PC-9 (cell line): Measurements from ENCODE around the gene TIMP3. TPM values are rescaled to one million over a fixed set of nuclear protein-coding genes. Genes with fewer than 3 reads are reported as not detected.

ENCODE experiments used
- BruUV-seq: library from RNA; stranded (reverse); fragments of 400-500 nt; replicated peaks from 2 replicates; lab custom pipeline; 2021; lab: Mats Ljungman, UMichigan
- CTCF ChIA-PET: fragments of 300-600 bp; sonication (Branson Sonifier 250); formaldehyde crosslinking; loops from one replicate; lab custom pipeline; 2022; ENCODE audit warnings: antibody characterized with exemption; lab: Charles Lee
- POLR2A ChIA-PET: fragments of 300-600 bp; sonication (Branson Sonifier 250); formaldehyde crosslinking; loops from one replicate; lab custom pipeline; 2022; ENCODE audit warnings: antibody characterized with exemption; ENCODE audit not compliant: unreplicated experiment; lab: Charles Lee
- DNase-seq, 2 experiments: peaks; one replicate each; pipeline versions ENCODE4 v3.0.0 to v3.0.0-alpha.2; 2015 to 2022; ENCODE audit warnings: mixed read lengths in 1 of 2
- H2AFZ ChIP-seq: fragments of 200-600 bp; sonication (generic); 2 replicates; pipeline ENCODE4 v1.8.1; 2017; ENCODE audit warnings: antibody characterized with exemption
- H3F3A ChIP-seq: fragments of 200-600 bp; sonication (generic); 2 replicates; pipeline ENCODE4 v1.8.1; 2017; ENCODE audit warnings: antibody characterized with exemption, mild to moderate bottlenecking, low read depth; ENCODE audit not compliant: insufficient read depth
- H3K27ac ChIP-seq: fragments of 200-600 bp; sonication (generic); 2 replicates; pipeline ENCODE4 v1.6.1; 2016; ENCODE audit warnings: mixed run types
- H3K27me3 ChIP-seq: fragments of 200-600 bp; sonication (generic); 2 replicates; pipeline ENCODE4 v1.6.1; 2016; ENCODE audit warnings: low read depth, mixed run types; ENCODE audit not compliant: insufficient read depth
- H3K36me3 ChIP-seq: fragments of 200-600 bp; sonication (generic); 2 replicates; pipeline ENCODE4 v1.6.1; 2016; ENCODE audit warnings: low read depth, mixed run types
- H3K4me1 ChIP-seq: fragments of 200-600 bp; sonication (generic); replicated peaks from 2 replicates; pipeline ENCODE4 v1.6.1; 2016; ENCODE audit warnings: mixed run types; ENCODE audit not compliant: insufficient read depth
- H3K4me2 ChIP-seq: fragments of 200-600 bp; sonication (generic); 2 replicates; pipeline ENCODE4 v1.6.1; 2017; ENCODE audit warnings: mixed run types
- H3K4me3 ChIP-seq: fragments of 200-600 bp; sonication (generic); 2 replicates; pipeline ENCODE4 v1.6.1; 2016; ENCODE audit warnings: mixed run types
- H3K79me2 ChIP-seq: fragments of 200-600 bp; sonication (generic); 2 replicates; pipeline ENCODE4 v1.6.1; 2017; ENCODE audit warnings: low read depth, mixed run types
- H3K9me2 ChIP-seq: fragments of 200-600 bp; sonication (generic); 2 replicates; pipeline ENCODE4 v1.8.1; 2017; ENCODE audit warnings: mild to moderate bottlenecking; ENCODE audit not compliant: insufficient read depth
- H3K9me3 ChIP-seq: fragments of 200-600 bp; sonication (generic); 2 replicates; pipeline ENCODE4 v1.8.1; 2016; ENCODE audit warnings: low read depth; ENCODE audit not compliant: insufficient read depth
- H4K20me1 ChIP-seq: fragments of 200-600 bp; sonication (generic); 2 replicates; pipeline ENCODE4 v1.8.1; 2017; ENCODE audit not compliant: insufficient read depth
- EZH2 ChIP-seq: fragments of 200-600 bp; sonication (generic); IDR thresholded peaks from 2 replicates; pipeline ENCODE4 v1.8.0; 2017; ENCODE audit warnings: antibody characterized with exemption, low read depth
- intact Hi-C: fragments of 100-400 bp; cut with micrococcal nuclease; formaldehyde crosslinking; loops from one replicate; pipeline ENCODE4 v1.10.0; 2022; ENCODE audit not compliant: unreplicated experiment
- total RNA-seq: library from RNA; stranded (reverse); gene quantifications from 2 replicates; pipeline ENCODE4 v1.2.3, GENCODE V29; 2021
- TF ChIP-seq, protein P1 (sequence below): fragments of 200-600 bp; sonication (generic); conservative IDR thresholded peaks from 2 replicates; pipeline ENCODE4 v1.6.1; 2017; ENCODE audit warnings: mixed run types, antibody characterized with exemption, mild to moderate bottlenecking, moderate library complexity

TIMP3 gene
- total RNA-seq, 1 experiment from 2014 or later: 79.8 TPM

DNA sequence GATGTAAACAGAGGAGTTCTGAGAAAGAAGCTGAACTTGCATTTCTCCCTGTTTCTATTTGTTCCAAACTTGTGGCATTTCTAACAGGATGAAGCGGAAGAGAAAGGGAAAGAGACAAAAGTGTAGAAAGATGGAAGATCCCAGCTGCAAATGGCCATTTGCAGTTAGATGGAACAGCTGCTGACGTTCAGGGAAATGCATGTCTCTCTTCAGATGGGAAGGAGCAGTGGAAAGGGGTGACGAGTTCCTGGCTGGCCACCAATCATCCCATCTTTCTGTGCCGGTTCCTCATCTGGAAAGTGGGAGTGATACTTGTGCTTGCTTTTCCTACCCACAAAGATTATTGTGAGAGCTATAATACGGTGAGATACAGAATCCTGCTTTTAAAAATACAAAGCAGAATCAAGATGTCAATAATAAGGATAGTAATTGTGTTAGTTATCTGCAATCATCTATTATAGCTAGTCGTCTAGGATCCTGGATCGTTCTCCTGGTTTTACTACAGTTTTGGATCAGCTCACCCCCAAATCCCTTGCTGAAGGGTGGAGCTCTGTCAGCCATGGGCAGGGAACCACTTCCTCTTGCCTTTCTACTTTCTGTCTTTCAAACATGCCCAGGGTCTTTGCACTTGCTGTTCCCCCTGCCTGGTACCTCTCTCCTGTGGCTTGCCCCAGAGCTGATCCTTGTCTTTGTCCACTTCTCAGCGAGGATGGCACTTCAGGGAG, 1.2 kb upstream of the TIMP3 start:
- H3K4me3 ChIP-seq: peak overlapping the region; percentile 99; the same call in 1 of the 2 replicates
- TF ChIP-seq, protein P1, sequence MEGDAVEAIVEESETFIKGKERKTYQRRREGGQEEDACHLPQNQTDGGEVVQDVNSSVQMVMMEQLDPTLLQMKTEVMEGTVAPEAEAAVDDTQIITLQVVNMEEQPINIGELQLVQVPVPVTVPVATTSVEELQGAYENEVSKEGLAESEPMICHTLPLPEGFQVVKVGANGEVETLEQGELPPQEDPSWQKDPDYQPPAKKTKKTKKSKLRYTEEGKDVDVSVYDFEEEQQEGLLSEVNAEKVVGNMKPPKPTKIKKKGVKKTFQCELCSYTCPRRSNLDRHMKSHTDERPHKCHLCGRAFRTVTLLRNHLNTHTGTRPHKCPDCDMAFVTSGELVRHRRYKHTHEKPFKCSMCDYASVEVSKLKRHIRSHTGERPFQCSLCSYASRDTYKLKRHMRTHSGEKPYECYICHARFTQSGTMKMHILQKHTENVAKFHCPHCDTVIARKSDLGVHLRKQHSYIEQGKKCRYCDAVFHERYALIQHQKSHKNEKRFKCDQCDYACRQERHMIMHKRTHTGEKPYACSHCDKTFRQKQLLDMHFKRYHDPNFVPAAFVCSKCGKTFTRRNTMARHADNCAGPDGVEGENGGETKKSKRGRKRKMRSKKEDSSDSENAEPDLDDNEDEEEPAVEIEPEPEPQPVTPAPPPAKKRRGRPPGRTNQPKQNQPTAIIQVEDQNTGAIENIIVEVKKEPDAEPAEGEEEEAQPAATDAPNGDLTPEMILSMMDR: no peak
- no peak for TF ChIP-seq EZH2
- no peak for DNase-seq
- POLR2A ChIA-PET: interaction anchor here (0.6 kb wide), 2 partner anchors 107 to 165 kb away, joined by 3 to 12 read pairs; no protein-coding TSS in a partner anchor
- peaks cover 41% of the 10 kb centered on the region for H3K79me2 ChIP-seq
- no peaks in the 10 kb centered on the region for H3K9me2 ChIP-seq
- H3K27me3 ChIP-seq: no peaks in the 10 kb centered on the region
- no peak overlapping the region for H2AFZ ChIP-seq
- H3K4me1 ChIP-seq: peaks cover 34% of the 10 kb centered on the region
- peaks cover 26% of the 10 kb centered on the region for H3K36me3 ChIP-seq
- BruUV-seq: TSS peak; percentile 58
- peak overlapping the region; percentile 97 for H3K4me2 ChIP-seq
- CTCF ChIA-PET: no interaction called here
- intact Hi-C loops: loop anchor here (5.0 kb wide), 1 partner anchor 187 kb away; no protein-coding TSS in a partner anchor
- peaks cover 35% of the 10 kb centered on the region for H4K20me1 ChIP-seq
- H3K9me3 ChIP-seq: no peaks in the 10 kb centered on the region
- H3F3A ChIP-seq: peaks cover 36% of the 10 kb centered on the region
- H3K27ac ChIP-seq: no peak overlapping the region

DNA sequence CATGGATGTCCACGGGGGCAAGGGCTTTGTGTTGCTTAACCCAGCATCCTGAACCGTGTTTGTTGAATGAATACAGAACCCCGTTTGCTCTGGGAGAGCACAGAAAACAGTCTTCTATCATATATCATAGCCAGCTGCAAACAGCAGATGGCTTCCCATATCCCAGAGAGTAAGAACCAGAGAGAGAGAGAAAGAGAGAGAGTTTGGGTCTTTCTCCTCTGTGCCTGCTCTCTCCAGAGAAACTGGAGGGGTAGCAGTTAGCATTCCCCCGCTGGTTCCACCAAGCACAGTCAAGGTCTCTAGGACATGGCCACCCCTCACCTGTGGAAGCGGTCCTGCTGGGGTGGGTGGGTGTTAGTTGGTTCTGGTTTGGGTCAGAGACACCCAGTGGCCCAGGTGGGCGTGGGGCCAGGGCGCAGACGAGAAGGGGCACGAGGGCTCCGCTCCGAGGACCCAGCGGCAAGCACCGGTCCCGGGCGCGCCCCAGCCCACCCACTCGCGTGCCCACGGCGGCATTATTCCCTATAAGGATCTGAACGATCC, 440 bp upstream of the TIMP3 start:
- peaks cover 42% of the 10 kb centered on the region for H4K20me1 ChIP-seq
- H3K4me3 ChIP-seq: peak overlapping the region; percentile 99
- POLR2A ChIA-PET: interaction anchor here (0.5 to 0.9 kb wide), 3 partner anchors 10 to 325 kb away, joined by 3 to 6 read pairs (median 3); no protein-coding TSS in a partner anchor
- peaks cover 49% of the 10 kb centered on the region for H3K79me2 ChIP-seq
- H3K27ac ChIP-seq: peak overlapping the region; percentile 30
- BruUV-seq: no TSS peak
- intact Hi-C loops: loop anchor here (5.0 kb wide), 1 partner anchor 186 kb away; no protein-coding TSS in a partner anchor
- TF ChIP-seq, protein P1: no peak
- no peak for TF ChIP-seq EZH2
- no peaks in the 10 kb centered on the region for H3K9me3 ChIP-seq
- peaks cover 40% of the 10 kb centered on the region for H3F3A ChIP-seq
- no peaks in the 10 kb centered on the region for H3K9me2 ChIP-seq
- H3K4me2 ChIP-seq: peak overlapping the region; percentile 97
- DNase-seq: no peak
- H3K27me3 ChIP-seq: no peaks in the 10 kb centered on the region
- H3K4me1 ChIP-seq: peaks cover 41% of the 10 kb centered on the region
- H2AFZ ChIP-seq: peak overlapping the region; percentile 75
- CTCF ChIA-PET: no interaction called here
- H3K36me3 ChIP-seq: peaks cover 34% of the 10 kb centered on the region

DNA sequence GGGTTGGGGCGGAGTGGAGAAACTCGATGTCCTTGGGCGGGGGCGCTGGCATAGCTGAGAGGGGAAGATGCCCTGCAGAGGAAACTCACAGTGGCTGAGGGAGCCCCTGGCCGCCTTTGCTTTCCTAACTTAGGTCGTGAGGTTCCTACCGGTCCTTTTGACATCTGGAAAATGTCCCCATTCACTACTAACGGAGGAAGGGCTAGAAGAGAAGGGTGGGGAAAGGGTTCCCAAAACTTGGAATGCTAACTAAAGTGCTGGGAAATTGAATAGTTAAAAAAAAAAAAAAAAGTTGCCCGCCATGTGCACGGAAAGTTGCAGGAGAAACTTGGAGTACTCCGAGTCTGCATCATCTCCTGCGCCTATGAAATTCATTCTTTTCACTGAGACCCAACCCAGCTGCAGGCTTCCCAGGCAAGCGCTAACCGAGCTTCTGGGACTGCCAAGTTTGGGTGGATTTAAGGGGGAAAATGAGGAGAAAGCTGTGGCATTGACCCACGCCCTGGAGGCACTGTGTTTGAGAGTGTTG, 796 bp downstream of the TIMP3 start:
- no peak overlapping the region for H2AFZ ChIP-seq

More for the DNA sequence above, 796 bp downstream of the TIMP3 start:
- Histone ChIP-seq H3K79me2 (peaks cover 59% of the 10 kb centered on the region), H3K36me3 (peaks cover 43% of the 10 kb centered on the region), H3K4me2 (peak overlapping the region; percentile 97), H3K4me3 (peak overlapping the region; percentile 99), H3K9me3 (no peaks in the 10 kb centered on the region), H3K27ac (peak overlapping the region; percentile 49), H3K27me3 (no peaks in the 10 kb centered on the region), H4K20me1 (peaks cover 52% of the 10 kb centered on the region), H3K4me1 (peaks cover 44% of the 10 kb centered on the region), H3K9me2 (no peaks in the 10 kb centered on the region), H3F3A (peaks cover 48% of the 10 kb centered on the region)
- DNase-seq: no peak
- CTCF ChIA-PET: interaction anchor here (0.7 kb wide), 1 partner anchor 41 kb away, joined by 6 read pairs; no protein-coding TSS in a partner anchor
- POLR2A ChIA-PET: interaction anchor here (0.5 to 0.7 kb wide), 5 partner anchors 22 to 121 kb away, joined by 3 to 10 read pairs (median 5); no protein-coding TSS in a partner anchor
- TF ChIP-seq, protein P1: no peak
- no peak for TF ChIP-seq EZH2
- intact Hi-C loops: loop anchor here (5.0 kb wide), 1 partner anchor 185 kb away; no protein-coding TSS in a partner anchor
- BruUV-seq: TSS peak; percentile 63
